ENCODE measurements around the gene UNC45A.

- TF ChIP-seq, protein P1, sequence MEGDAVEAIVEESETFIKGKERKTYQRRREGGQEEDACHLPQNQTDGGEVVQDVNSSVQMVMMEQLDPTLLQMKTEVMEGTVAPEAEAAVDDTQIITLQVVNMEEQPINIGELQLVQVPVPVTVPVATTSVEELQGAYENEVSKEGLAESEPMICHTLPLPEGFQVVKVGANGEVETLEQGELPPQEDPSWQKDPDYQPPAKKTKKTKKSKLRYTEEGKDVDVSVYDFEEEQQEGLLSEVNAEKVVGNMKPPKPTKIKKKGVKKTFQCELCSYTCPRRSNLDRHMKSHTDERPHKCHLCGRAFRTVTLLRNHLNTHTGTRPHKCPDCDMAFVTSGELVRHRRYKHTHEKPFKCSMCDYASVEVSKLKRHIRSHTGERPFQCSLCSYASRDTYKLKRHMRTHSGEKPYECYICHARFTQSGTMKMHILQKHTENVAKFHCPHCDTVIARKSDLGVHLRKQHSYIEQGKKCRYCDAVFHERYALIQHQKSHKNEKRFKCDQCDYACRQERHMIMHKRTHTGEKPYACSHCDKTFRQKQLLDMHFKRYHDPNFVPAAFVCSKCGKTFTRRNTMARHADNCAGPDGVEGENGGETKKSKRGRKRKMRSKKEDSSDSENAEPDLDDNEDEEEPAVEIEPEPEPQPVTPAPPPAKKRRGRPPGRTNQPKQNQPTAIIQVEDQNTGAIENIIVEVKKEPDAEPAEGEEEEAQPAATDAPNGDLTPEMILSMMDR (conservative IDR thresholded peaks at IDR 0.05; ENCODE audit: low read depth, low read length): no peak
- TF ChIP-seq EZH2 (IDR thresholded peaks at IDR 0.05; ENCODE audit: low read length, unreplicated experiment): no peak
These were observed 66.1 kb downstream of the UNC45A start for GRCh38 chr15:91001209-91001608.
